ENCODE data around the gene HRH1. TPM values are rescaled to one million over a fixed set of nuclear protein-coding genes. Genes with fewer than 3 reads are reported as not detected.
"Not testable (repeated sequence)": the region's sequence is repeated elsewhere in the genome, so short reads cannot be mapped to it uniquely, and the experiment has no call there.

Gene HRH1
- total RNA-seq, 2 donors from 2014 or later, result 0.14 TPM; not detected in 1

GRCh38 chr3:11212299-11212608 lies 58.0 kb downstream of the HRH1 start:
- no peak overlapping the region for H3K27ac Mint-ChIP-seq
- H3K27me3 Mint-ChIP-seq, result peaks cover 14 to 29% of the 10 kb centered on the region in 2 donors
- ATAC-seq, result no peak
- no peaks in the 10 kb centered on the region for H3K9me3 Mint-ChIP-seq
- no peak for DNase-seq (ENCODE audit: low spot score)
- H3K4me3 Mint-ChIP-seq, result no peak overlapping the region
- peaks cover 0 to 5% of the 10 kb centered on the region in 2 donors for H3K4me1 Mint-ChIP-seq (ENCODE audit: low read depth in 2 of 2)
- no peaks in the 10 kb centered on the region for H3K36me3 Mint-ChIP-seq

GRCh38 chr3:11212784-11213183 lies 58.5 kb downstream of the HRH1 start:
- Mint-ChIP-seq H3K27ac (no peak overlapping the region), H3K36me3 (no peaks in the 10 kb centered on the region), H3K9me3 (no peaks in the 10 kb centered on the region), H3K4me1 (ENCODE audit: low read depth in 2 of 2) (peaks cover 0 to 3% of the 10 kb centered on the region in 2 donors), H3K4me3 (no peak overlapping the region), H3K27me3 (peaks cover 14 to 29% of the 10 kb centered on the region in 2 donors)
- DNase-seq (ENCODE audit: low spot score) (no peak), ATAC-seq (no peak)

GRCh38 chr3:11213810-11214450 lies 59.6 kb downstream of the HRH1 start:
- H3K4me3 Mint-ChIP-seq, result no peak overlapping the region
- no peak overlapping the region for H3K27ac Mint-ChIP-seq
- no peak for DNase-seq (ENCODE audit: low spot score)
- H3K36me3 Mint-ChIP-seq, result no peaks in the 10 kb centered on the region
- no peaks in the 10 kb centered on the region for H3K4me1 Mint-ChIP-seq (ENCODE audit: low read depth in 2 of 2)
- H3K27me3 Mint-ChIP-seq, result peaks cover 14 to 29% of the 10 kb centered on the region in 2 donors
- H3K9me3 Mint-ChIP-seq, result no peaks in the 10 kb centered on the region
- ATAC-seq, result no peak

- H3K4me3 Mint-ChIP-seq, result no peak overlapping the region
- H3K4me1 Mint-ChIP-seq (ENCODE audit: low read depth in 2 of 2), result no peaks in the 10 kb centered on the region
- DNase-seq (ENCODE audit: low spot score) (no peak), ATAC-seq (no peak)
- H3K27ac Mint-ChIP-seq, result no peak overlapping the region
- H3K36me3 Mint-ChIP-seq, result no peaks in the 10 kb centered on the region
- H3K9me3 Mint-ChIP-seq, result no peaks in the 10 kb centered on the region
- peaks cover 14 to 25% of the 10 kb centered on the region in 2 donors for H3K27me3 Mint-ChIP-seq
These were observed 60.2 kb downstream of the HRH1 start for GRCh38 chr3:11214451-11214978.

- H3K9me3 Mint-ChIP-seq; H3K4me1 Mint-ChIP-seq (ENCODE audit: low read depth in 2 of 2); H3K36me3 Mint-ChIP-seq; H3K27ac Mint-ChIP-seq; H3K4me3 Mint-ChIP-seq; DNase-seq (ENCODE audit: low spot score); ATAC-seq: not testable (repeated sequence)
- H3K27me3 Mint-ChIP-seq, result peaks cover 15 to 24% of the 10 kb centered on the region in 2 donors
These were observed 63.1 kb downstream of the HRH1 start for GRCh38 chr3:11217370-11217769.

- Mint-ChIP-seq H3K36me3 (no peaks in the 10 kb centered on the region), H3K27ac (no peak overlapping the region), H3K9me3 (no peaks in the 10 kb centered on the region), H3K4me1 (ENCODE audit: low read depth in 2 of 2) (no peaks in the 10 kb centered on the region), H3K4me3 (no peak overlapping the region), H3K27me3 (peaks cover 7 to 8% of the 10 kb centered on the region in 2 donors)
- ATAC-seq, result peak in 1 of 2 donors; percentile 24
- DNase-seq (ENCODE audit: low spot score), result no peak
These were observed 65.9 kb downstream of the HRH1 start for GRCh38 chr3:11220230-11220629.

- no peak for DNase-seq (ENCODE audit: low spot score)
- H3K9me3 Mint-ChIP-seq, result no peaks in the 10 kb centered on the region
- no peak overlapping the region for H3K27ac Mint-ChIP-seq
- no peak overlapping the region for H3K4me3 Mint-ChIP-seq
- peaks cover 3 to 6% of the 10 kb centered on the region in 2 donors for H3K4me1 Mint-ChIP-seq (ENCODE audit: low read depth in 2 of 2)
- no peaks in the 10 kb centered on the region for H3K36me3 Mint-ChIP-seq
- H3K27me3 Mint-ChIP-seq, result peaks cover 4 to 7% of the 10 kb centered on the region in 2 donors
- no peak for ATAC-seq
These were observed 67.6 kb downstream of the HRH1 start for GRCh38 chr3:11221818-11222415.

- Mint-ChIP-seq H3K9me3 (no peaks in the 10 kb centered on the region), H3K27ac (no peak overlapping the region)
These were observed 69.7 kb downstream of the HRH1 start for GRCh38 chr3:11224010-11224409.

GRCh38 chr3:11224870-11225229 lies 70.6 kb downstream of the HRH1 start:
- no peak for DNase-seq (ENCODE audit: low spot score)
- peaks cover 4 to 11% of the 10 kb centered on the region in 2 donors for H3K27me3 Mint-ChIP-seq
- ATAC-seq, result no peak
- no peaks in the 10 kb centered on the region for H3K36me3 Mint-ChIP-seq
- no peak overlapping the region for H3K27ac Mint-ChIP-seq
- peaks cover 3 to 6% of the 10 kb centered on the region in 2 donors for H3K4me1 Mint-ChIP-seq (ENCODE audit: low read depth in 2 of 2)
- H3K9me3 Mint-ChIP-seq, result no peaks in the 10 kb centered on the region
- H3K4me3 Mint-ChIP-seq, result no peak overlapping the region

More at GRCh38 chr3:11224010-11224409, 69.7 kb downstream of the HRH1 start:
- Mint-ChIP-seq H3K4me1 (ENCODE audit: low read depth in 2 of 2) (peaks cover 3 to 6% of the 10 kb centered on the region in 2 donors), H3K36me3 (no peaks in the 10 kb centered on the region), H3K4me3 (no peak overlapping the region), H3K27me3 (peaks cover 4 to 7% of the 10 kb centered on the region in 2 donors)
- DNase-seq (ENCODE audit: low spot score) (no peak), ATAC-seq (no peak)

GRCh38 chr3:11226042-11226370 lies 71.7 kb downstream of the HRH1 start:
- Mint-ChIP-seq H3K4me1 (ENCODE audit: low read depth in 2 of 2) (peaks cover 3 to 6% of the 10 kb centered on the region in 2 donors), H3K27me3 (peaks cover 4 to 13% of the 10 kb centered on the region in 2 donors), H3K4me3 (peak overlapping the region; percentile 6), H3K27ac (no peak overlapping the region), H3K36me3 (no peaks in the 10 kb centered on the region), H3K9me3 (no peaks in the 10 kb centered on the region)
- DNase-seq (ENCODE audit: low spot score), result no peak
- peak in 1 of 2 donors; percentile 21 for ATAC-seq

GRCh38 chr3:11228041-11228440 lies 73.7 kb downstream of the HRH1 start:
- Mint-ChIP-seq H3K36me3 (no peaks in the 10 kb centered on the region), H3K27ac (no peak overlapping the region), H3K4me1 (ENCODE audit: low read depth in 2 of 2) (peaks cover 3 to 6% of the 10 kb centered on the region in 2 donors), H3K27me3 (peaks cover 5 to 15% of the 10 kb centered on the region in 2 donors), H3K9me3 (no peaks in the 10 kb centered on the region), H3K4me3 (no peak overlapping the region)
- DNase-seq (ENCODE audit: low spot score), result no peak
- no peak for ATAC-seq

GRCh38 chr3:11230125-11230524 lies 75.8 kb downstream of the HRH1 start:
- H3K27me3 Mint-ChIP-seq, result peaks cover 9 to 22% of the 10 kb centered on the region in 2 donors
- H3K27ac Mint-ChIP-seq, result no peak overlapping the region
- H3K36me3 Mint-ChIP-seq, result no peaks in the 10 kb centered on the region
- no peak for ATAC-seq
- DNase-seq (ENCODE audit: low spot score), result no peak
- H3K4me3 Mint-ChIP-seq, result no peak overlapping the region
- H3K4me1 Mint-ChIP-seq (ENCODE audit: low read depth in 2 of 2), result peaks cover 3 to 6% of the 10 kb centered on the region in 2 donors
- no peaks in the 10 kb centered on the region for H3K9me3 Mint-ChIP-seq

GRCh38 chr3:11230832-11231231 lies 76.5 kb downstream of the HRH1 start:
- Mint-ChIP-seq H3K27ac (no peak overlapping the region), H3K27me3 (peaks cover 13 to 22% of the 10 kb centered on the region in 2 donors), H3K9me3 (no peaks in the 10 kb centered on the region), H3K4me3 (no peak overlapping the region), H3K36me3 (no peaks in the 10 kb centered on the region), H3K4me1 (ENCODE audit: low read depth in 2 of 2) (peaks cover 1 to 3% of the 10 kb centered on the region in 2 donors)
- ATAC-seq (no peak), DNase-seq (ENCODE audit: low spot score) (no peak)

- no peak overlapping the region for H3K4me3 Mint-ChIP-seq
- peaks cover 16 to 18% of the 10 kb centered on the region in 2 donors for H3K27me3 Mint-ChIP-seq
- no peak for DNase-seq (ENCODE audit: low spot score)
- ATAC-seq, result no peak
- peaks cover 4% of the 10 kb centered on the region for H3K9me3 Mint-ChIP-seq
- no peak overlapping the region for H3K27ac Mint-ChIP-seq
- H3K4me1 Mint-ChIP-seq (ENCODE audit: low read depth in 2 of 2), result peaks cover 15 to 18% of the 10 kb centered on the region in 2 donors
- H3K36me3 Mint-ChIP-seq, result peaks cover 8% of the 10 kb centered on the region
These were observed 81.1 kb downstream of the HRH1 start for GRCh38 chr3:11235385-11235784.

Data from natural killer cell treated with Interleukin-12 subunit alpha and Interleukin-12 subunit beta and Interleukin-15 and Interleukin-18, amount 100 ng/mL, for 72 hours (primary cell).